HFF-Myc (cell line): Measurements from ENCODE around the gene YPEL2.
"Not testable (repeated sequence)": the region's sequence is repeated elsewhere in the genome, so short reads cannot be mapped to it uniquely, and the experiment has no call there.

ENCODE experiments used
- DNase-seq: peaks from one replicate; pipeline ENCODE4 v3.0.0-alpha.2; 2011; ENCODE audit warnings: low read depth; ENCODE audit errors: extremely low read depth
- H3K4me3 ChIP-seq: replicated peaks from 2 replicates; pipeline ENCODE4 v1.5.1; 2011; ENCODE audit warnings: low read depth, mild to moderate bottlenecking, control low read depth, low read length
- TF ChIP-seq, protein P1 (sequence below): IDR thresholded peaks from 2 replicates; pipeline ENCODE4 v1.5.1; 2012; ENCODE audit warnings: mild to moderate bottlenecking, low read depth, low read length, control low read depth; ENCODE audit errors: missing control alignments

Gene YPEL2, protein sequence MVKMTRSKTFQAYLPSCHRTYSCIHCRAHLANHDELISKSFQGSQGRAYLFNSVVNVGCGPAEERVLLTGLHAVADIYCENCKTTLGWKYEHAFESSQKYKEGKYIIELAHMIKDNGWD

GRCh38 chr17:59331129-59331928 lies at the start of gene YPEL2:
Gene YPEL2 (plus strand): TSS chr17:59331655. CDS start chr17:59353410, 21,755 bp downstream.
- TF ChIP-seq, protein P1, sequence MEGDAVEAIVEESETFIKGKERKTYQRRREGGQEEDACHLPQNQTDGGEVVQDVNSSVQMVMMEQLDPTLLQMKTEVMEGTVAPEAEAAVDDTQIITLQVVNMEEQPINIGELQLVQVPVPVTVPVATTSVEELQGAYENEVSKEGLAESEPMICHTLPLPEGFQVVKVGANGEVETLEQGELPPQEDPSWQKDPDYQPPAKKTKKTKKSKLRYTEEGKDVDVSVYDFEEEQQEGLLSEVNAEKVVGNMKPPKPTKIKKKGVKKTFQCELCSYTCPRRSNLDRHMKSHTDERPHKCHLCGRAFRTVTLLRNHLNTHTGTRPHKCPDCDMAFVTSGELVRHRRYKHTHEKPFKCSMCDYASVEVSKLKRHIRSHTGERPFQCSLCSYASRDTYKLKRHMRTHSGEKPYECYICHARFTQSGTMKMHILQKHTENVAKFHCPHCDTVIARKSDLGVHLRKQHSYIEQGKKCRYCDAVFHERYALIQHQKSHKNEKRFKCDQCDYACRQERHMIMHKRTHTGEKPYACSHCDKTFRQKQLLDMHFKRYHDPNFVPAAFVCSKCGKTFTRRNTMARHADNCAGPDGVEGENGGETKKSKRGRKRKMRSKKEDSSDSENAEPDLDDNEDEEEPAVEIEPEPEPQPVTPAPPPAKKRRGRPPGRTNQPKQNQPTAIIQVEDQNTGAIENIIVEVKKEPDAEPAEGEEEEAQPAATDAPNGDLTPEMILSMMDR, result no peak
- H3K4me3 ChIP-seq, result peak within 1 kb of the TSS; percentile 69
- DNase-seq, result peak; percentile 56

DNA sequence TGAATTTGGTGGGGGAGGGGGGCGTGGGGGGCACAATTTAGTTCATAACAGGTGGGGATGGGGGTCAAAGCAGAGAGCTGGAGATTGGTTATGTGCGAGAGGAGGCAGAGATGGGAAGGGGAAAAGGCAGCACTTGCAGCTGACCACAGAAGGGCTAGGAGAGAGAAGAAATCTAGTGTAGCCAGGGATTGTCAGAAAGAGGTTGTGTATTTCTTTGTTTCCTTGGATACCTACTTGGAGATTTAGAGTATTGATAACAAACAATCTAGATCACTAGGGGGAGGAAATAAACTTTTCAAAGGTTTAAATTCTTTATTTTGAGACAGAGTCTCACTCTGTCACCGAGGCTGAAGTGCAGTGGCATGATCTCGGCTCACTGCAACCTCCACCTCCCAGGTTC lies 47.1 kb upstream of the YPEL2 start:
- TF ChIP-seq, protein P1, result no peak
- H3K4me3 ChIP-seq, result no peak overlapping the region
- DNase-seq, result no peak

- TF ChIP-seq, protein P1, result no peak
- H3K4me3 ChIP-seq, result no peak overlapping the region
- DNase-seq, result no peak
Observed at GRCh38 chr17:59287452-59287851, 44.0 kb upstream of the YPEL2 start.

DNA sequence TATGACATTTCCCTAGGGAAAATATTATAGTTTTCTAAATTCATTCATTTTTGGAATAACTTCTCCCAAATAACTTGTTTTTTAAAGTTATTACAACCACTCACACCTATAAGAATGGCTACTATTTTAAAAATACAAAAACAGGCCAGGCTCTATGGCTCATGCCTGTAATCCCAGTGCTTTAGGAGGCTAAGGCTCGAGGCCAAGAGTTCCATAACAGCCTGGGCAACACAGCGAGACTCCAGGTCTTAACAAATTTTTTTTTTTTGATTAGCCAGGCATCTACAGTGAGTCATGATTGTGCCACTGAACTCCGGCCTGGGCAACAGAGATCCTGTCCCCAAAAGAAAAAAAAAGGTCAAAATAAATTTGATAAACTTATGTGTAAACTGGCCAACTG lies 43.6 kb upstream of the YPEL2 start:
- TF ChIP-seq, protein P1, result no peak
- no peak for DNase-seq
- H3K4me3 ChIP-seq, result no peak overlapping the region

GRCh38 chr17:59289981-59290301 lies 41.5 kb upstream of the YPEL2 start:
- TF ChIP-seq, protein P1, result no peak
- DNase-seq, result no peak
- H3K4me3 ChIP-seq, result no peak overlapping the region

- DNase-seq, H3K4me3 ChIP-seq: not testable (repeated sequence)
Observed at GRCh38 chr17:59290302-59290998, 41.0 kb upstream of the YPEL2 start.

GRCh38 chr17:59292174-59292523 lies 39.3 kb upstream of the YPEL2 start:
- TF ChIP-seq, protein P1, result no peak
- no peak overlapping the region for H3K4me3 ChIP-seq
- DNase-seq, result no peak
